ENCODE results near the gene DOCK8.
"Not testable (repeated sequence)": the region's sequence is repeated elsewhere in the genome, so short reads cannot be mapped to it uniquely, and the experiment has no call there.

DOCK8 gene

GRCh38 chr9:214648-215493 is at the start of gene DOCK8:
Gene DOCK8 (plus strand): TSS chr9:214865. CDS start chr9:214977, 112 bp downstream.
- DNase-seq: peak; percentile 70

- DNase-seq: not testable (repeated sequence)
These were observed 44.9 kb upstream of the DOCK8 start for GRCh38 chr9:169757-170156.

- DNase-seq: peak; percentile 33
These were observed 36.4 kb upstream of the DOCK8 start for GRCh38 chr9:178140-178825.

GRCh38 chr9:178970-179383 is 35.7 kb upstream of the DOCK8 start, which contains the start of gene ZNG1A:
Gene ZNG1A (minus strand): TSS chr9:179056. CDS start chr9:178969, 87 bp downstream.
- peak; percentile 81 for DNase-seq

DNA sequence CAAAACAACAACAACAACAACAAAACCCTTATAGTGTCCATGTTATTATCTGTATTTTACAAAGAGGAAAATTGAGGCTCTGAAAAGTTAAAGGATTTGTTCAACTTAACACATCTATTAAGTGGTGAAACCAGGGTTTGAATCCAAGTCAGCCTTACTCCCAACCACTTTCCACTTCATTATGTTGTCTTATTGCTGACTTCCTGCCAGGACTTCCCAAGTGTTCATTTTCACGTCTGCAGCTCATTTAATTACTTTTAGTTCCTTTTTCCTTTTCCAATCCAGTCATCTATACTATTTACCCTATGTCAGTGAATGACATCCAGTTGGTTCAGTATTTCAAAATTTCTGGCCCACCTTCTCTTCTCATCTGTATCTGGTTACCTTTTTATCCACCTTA is 15.1 kb upstream of the DOCK8 start:
- DNase-seq: not testable (repeated sequence)

DNA sequence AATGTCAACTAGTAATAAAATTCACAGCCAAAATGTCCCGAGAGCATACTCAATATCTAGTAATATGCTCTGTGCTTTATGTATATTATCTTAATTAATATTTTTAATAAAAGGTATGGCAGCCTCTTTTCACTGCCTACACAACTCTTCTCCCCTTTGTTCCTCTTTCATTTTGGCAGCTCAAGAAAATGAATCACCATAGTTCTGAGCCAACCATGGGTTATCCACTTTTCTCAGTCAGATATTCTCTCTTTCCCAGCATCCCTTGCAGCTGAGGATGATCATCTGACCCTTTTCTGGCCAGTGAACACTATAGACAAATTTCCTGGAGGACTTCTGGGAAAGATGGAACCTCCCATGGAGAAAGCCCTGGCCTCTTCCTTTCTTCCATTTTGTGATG is 8.2 kb upstream of the DOCK8 start:
- no peak for DNase-seq

DNA sequence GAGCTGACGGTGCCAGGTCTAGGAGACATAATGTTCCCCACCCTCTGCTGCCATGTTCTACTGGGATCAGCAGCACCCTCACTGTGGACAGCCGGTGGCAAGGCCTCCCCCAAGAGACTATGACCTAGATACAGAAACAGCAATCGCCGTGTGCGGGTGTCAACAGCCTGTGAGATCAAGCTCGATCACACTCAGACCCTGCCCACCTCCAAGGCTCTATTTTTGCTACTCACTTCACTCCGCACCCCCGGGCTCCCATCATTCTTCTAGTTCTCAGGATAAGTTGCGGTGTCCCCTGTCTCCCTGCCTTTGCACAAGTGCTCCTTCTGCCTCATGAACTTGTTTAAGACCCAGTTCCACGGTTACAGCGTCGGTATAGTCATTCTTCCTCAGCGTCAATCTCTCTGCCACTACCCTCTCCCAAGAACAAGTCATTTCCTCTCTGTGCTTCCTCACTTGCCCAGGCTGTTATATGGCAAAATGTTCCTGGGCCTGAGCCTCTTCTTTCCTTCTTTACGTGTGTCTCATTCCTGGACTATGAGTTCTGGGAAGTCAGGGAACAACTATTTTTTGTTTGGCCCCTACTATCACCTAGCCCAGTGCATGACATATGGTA is 5.4 kb upstream of the DOCK8 start:
- no peak for DNase-seq

- DNase-seq: no peak
These were observed 3.6 kb upstream of the DOCK8 start for GRCh38 chr9:211036-211435.

- DNase-seq: no peak
These were observed 3.1 kb upstream of the DOCK8 start for GRCh38 chr9:211557-211956.

DNA sequence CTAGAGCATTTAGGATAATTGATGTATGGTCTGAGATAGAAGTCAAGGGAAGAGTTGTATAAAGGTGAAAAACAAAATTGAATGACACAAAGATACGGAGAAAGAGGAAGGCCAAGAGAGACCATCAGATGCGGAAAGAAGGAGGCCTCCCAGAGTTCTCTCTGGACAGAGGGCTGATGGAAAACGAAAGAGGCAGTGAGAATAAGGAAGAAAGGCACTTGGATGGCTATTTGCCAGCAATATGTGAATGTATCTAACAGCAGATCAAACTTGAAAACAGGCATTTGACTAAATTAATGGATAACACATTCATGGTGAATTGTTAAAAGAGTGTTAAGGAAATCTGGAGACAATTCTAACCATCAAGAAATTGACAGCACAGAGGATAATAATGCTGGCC is 2.4 kb upstream of the DOCK8 start:
- no peak for DNase-seq

DNA sequence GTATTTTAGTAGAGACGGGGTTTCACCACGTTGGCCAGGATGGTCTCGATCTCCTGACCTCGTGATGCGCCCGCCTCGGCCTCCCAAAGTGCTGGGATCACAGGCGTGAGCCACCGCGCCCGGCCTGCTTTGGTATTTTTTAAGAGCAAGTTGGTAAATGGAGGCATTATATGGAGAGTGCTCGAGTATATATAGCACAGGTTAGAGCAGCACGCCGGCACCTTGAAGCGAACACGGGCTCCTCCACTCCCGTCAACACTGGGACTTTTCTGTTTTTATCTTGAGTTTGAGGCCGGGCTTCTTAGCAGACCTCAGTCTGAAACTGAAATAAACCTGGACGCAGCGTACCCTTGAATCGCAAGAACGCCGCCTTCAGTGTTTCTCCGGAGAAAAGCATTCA is 764 bp upstream of the DOCK8 start:
- not testable (repeated sequence) for DNase-seq

GRCh38 chr9:214351-214647 is 366 bp upstream of the DOCK8 start:
- DNase-seq: no peak

DNA sequence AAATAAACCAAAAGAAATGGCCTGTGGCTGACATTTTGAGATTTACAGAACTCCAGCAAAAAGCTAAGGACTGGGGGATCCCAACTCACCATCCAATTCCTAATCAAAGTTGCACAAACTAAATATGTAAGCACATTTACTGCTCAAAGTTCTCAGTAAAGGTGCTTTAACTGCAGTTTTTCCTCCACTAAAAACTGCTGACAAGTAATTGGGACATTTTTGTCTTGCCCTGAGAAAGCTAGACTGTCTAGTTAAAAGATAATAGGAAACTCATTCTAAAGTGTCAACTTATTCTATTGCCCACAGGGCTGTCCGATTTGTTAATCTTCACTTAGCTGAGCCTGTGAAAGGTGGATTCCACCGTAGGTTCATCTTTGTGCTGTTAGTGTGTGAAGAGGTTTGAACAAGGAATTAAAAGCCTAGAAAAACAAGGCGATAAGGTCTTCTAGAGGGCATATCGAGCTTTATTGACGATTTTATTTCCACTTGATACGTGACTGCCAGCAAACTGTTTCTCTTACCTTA is 1.0 kb downstream of the DOCK8 start:
- DNase-seq: no peak

- no peak for DNase-seq
These were observed 2.2 kb downstream of the DOCK8 start for GRCh38 chr9:216866-217265.

- DNase-seq: no peak
These were observed 3.3 kb downstream of the DOCK8 start for GRCh38 chr9:217950-218349.

GRCh38 chr9:219036-219435 is 4.4 kb downstream of the DOCK8 start:
- not testable (repeated sequence) for DNase-seq

DNA sequence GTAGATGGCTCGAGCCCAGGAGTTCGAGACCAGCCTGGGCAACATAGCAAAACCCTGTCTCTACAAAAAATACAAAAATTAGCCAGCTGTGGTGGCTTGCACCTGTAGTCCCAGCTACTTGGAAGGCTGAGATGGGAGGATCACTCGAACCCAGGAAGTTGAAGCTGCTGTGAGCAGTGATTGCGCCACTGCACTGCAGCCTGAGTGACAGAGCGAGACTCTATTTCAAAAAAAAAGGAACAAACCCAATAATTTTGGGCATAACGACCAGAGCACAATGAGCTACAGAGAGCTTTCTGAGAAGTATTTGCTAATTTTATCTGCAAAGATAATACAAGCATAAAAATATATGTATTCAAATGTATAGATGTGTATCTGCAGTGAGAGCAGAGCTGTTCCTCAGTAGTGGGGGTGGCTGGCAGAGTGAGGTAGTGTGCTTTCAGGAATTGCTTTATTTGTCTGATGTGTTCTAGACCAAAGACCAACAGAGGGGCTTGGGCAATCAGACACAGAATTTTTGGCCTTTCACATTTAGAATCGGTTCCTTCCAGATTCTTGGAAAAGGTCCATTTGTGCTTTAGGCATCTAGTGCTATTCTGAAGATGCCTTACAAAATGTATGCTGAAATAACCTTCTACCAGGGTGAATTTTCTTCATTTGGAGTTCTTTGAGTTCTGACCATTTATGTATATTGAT is 5.2 kb downstream of the DOCK8 start:
- DNase-seq: no peak

GRCh38 chr9:221989-222776 is 7.5 kb downstream of the DOCK8 start:
- no peak for DNase-seq

DNA sequence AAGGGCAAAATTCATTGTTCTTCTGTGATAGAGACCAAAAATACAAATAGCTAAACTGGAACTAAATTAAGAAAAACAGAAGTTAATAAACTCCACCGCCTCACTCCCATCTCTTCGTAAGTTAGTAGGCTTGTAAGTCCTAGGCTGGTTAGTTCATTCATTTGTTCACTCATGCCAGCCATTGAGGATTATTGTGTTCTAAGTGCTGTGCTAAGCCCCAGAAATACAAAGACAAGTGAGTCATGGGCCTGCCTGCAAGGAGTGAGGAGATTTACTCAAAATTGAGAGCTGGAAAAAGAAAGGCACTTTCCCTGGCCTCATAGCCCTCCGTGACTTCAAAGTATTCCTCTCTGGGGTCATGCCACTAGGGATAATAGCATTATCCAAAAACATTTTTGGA is 8.5 kb downstream of the DOCK8 start:
- no peak for DNase-seq

- DNase-seq: no peak
These were observed 9.4 kb downstream of the DOCK8 start for GRCh38 chr9:224026-224425.

DNA sequence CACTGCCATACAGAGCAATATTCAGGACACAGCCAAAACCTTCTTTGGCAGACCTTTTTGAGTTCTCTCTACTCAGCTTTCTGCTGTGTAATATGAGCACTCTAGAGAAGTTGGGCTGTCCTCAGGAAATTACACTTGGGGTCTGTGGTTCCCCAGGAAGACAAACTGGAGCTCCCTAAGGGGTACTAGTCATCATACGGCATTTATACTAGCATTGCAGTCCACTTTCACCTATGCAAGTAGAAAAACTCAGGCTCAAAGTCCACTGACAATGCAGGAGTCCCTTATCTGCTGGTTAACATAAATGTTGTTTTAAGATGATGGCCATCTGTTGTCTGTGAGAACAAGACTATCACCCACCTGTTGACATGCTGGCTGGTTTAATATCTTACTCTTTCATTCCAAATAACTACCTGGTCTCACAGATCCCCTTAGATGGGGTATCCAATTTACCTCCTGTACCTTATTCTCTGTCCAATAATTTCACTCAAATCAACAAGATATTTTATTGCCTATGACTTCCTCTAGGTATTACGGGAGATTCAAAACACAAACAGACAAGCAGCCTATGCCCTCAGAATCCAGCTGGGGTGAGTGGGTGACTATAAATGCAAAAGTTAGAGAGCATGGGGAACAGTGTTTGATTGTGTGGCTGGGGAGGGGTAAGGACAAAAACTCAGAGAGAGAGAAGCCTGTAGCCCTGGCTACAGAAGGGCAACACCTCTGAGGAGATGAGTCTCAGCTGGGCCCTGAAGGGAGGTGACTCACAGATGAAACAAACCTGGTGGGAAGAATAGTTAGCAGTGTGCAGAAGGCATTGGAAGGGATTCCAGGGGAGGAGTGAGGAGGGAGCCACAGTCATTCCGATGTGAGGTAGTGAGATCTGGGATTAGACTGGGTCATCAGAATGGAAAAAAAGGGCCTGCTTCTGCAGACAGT is 10.2 kb downstream of the DOCK8 start:
- no peak for DNase-seq

Data from activated T-cell treated with anti-CD3 and anti-CD28 coated beads, Interleukin-2, amount 50 U/mL, for 1 hour (primary cell).